CD4-positive, CD25-positive, alpha-beta regulatory T cell (primary cell): ENCODE results near the gene ARF1. TPM values are rescaled to one million over a fixed set of nuclear protein-coding genes. Genes with fewer than 3 reads are reported as not detected.
A peak's percentile ranks its signal among the peaks of the same experiment; 100 is the strongest.

Experiments used
- ATAC-seq, 2 donors: fragments of 150-1000 bp; cut with Tn5 transposase; one replicate each; pipeline ENCODE4 v1.10.0; 2021; ENCODE audit warnings: low read depth in 2 of 2, moderate number of reproducible peaks in 2 of 2, moderate library complexity in 1 of 2
- DNase-seq, 3 donors: peaks; one replicate each; pipeline versions ENCODE4 v3.0.0 to v3.0.0-alpha.2; 2012 to 2022; ENCODE audit warnings: mixed read lengths in 1 of 3
- H3K27ac ChIP-seq: one replicate; pipeline ENCODE4 v1.7.0; 2013; ENCODE audit warnings: mild to moderate bottlenecking, low read length; ENCODE audit not compliant: insufficient read depth, poor library complexity, severe bottlenecking
- H3K27me3 ChIP-seq: one replicate; pipeline ENCODE4 v1.7.0; 2013; ENCODE audit warnings: low read length; ENCODE audit not compliant: control insufficient read depth, insufficient read depth
- H3K36me3 ChIP-seq: one replicate; pipeline ENCODE4 v1.7.0; 2013; ENCODE audit warnings: mild to moderate bottlenecking, low read length, moderate library complexity; ENCODE audit not compliant: control insufficient read depth, insufficient read depth
- H3K4me1 ChIP-seq: 2 replicates; pipeline ENCODE4 v1.7.0; 2013; ENCODE audit warnings: mild to moderate bottlenecking, low read length; ENCODE audit not compliant: insufficient read depth, control insufficient read depth, poor library complexity, severe bottlenecking
- H3K4me3 ChIP-seq: one replicate; pipeline ENCODE4 v1.7.0; 2013; ENCODE audit warnings: low read depth, mild to moderate bottlenecking, low read length, moderate library complexity
- H3K9me3 ChIP-seq, 2 experiments: 1 replicate in 1 of 2; 2 replicates in 1 of 2; pipeline ENCODE4 v1.7.0; 2013; ENCODE audit warnings: low read length in 2 of 2, mild to moderate bottlenecking in 1 of 2, moderate library complexity in 1 of 2; ENCODE audit not compliant: control insufficient read depth in 2 of 2
- H3K27ac Mint-ChIP-seq, 3 donors: one replicate each; pipeline ENCODE4 v1.8.0; 2020 to 2022; ENCODE audit warnings: mild to moderate bottlenecking in 3 of 3, mixed read lengths in 3 of 3, moderate library complexity in 2 of 3
- H3K27me3 Mint-ChIP-seq: one replicate; pipeline ENCODE4 v1.8.0; 2022; ENCODE audit warnings: mild to moderate bottlenecking, mixed read lengths
- H3K36me3 Mint-ChIP-seq: one replicate; pipeline ENCODE4 v1.8.0; 2020; ENCODE audit warnings: mixed read lengths
- H3K4me1 Mint-ChIP-seq, 4 donors: one replicate each; pipeline ENCODE4 v1.8.0; 2020 to 2022; ENCODE audit warnings: mixed read lengths in 4 of 4, mild to moderate bottlenecking in 1 of 4
- H3K4me3 Mint-ChIP-seq, 4 donors: one replicate each; pipeline ENCODE4 v1.8.0; 2020 to 2022; ENCODE audit warnings: mild to moderate bottlenecking in 4 of 4, mixed read lengths in 4 of 4, moderate library complexity in 3 of 4
- H3K9me3 Mint-ChIP-seq, 7 donors: one replicate each; pipeline ENCODE4 v1.8.0; 2020 to 2022; ENCODE audit warnings: mixed read lengths in 7 of 7, mild to moderate bottlenecking in 3 of 7, moderate library complexity in 2 of 7
- polyA plus RNA-seq, 4 donors: library from polyadenylated mRNA; unstranded; fragments of 300-500 nt; fragmentation: Illumina TruSeq; gene quantifications; one replicate each; pipeline ENCODE4 v1.2.3, GENCODE V29; 2021
- total RNA-seq: library from RNA; stranded (reverse); gene quantifications from one replicate; pipeline ENCODE4 v1.2.3, GENCODE V29; 2022

ARF1 gene
- total and polyA plus RNA-seq, 5 donors from 2014 or later, result 335 to 517 (median 476) TPM

- H3K36me3 ChIP-seq, result no peaks in the 10 kb centered on the region
- Mint-ChIP-seq H3K27ac (peak overlapping the region; percentile 98 to 100 (median 99)), H3K9me3 (no peaks in the 10 kb centered on the region), H3K4me3 (peak overlapping the region; percentile 91 to 96 (median 94)), H3K4me1 (peaks cover 0 to 43% (median 20%) of the 10 kb centered on the region in 4 donors), H3K36me3 (no peaks in the 10 kb centered on the region), H3K27me3 (peaks cover 47% of the 10 kb centered on the region)
- H3K27me3 ChIP-seq, result peaks cover 2% of the 10 kb centered on the region
- DNase-seq, result no peak
- peak overlapping the region; percentile 71 for H3K4me3 ChIP-seq
- H3K4me1 ChIP-seq, result peaks cover 41% of the 10 kb centered on the region
- peak overlapping the region; percentile 98 for H3K27ac ChIP-seq
- ATAC-seq, result no peak
- H3K9me3 ChIP-seq, result no peaks in the 10 kb centered on the region
Observed at GRCh38 chr1:228139406-228139930, 57.0 kb downstream of the ARF1 start.

DNA sequence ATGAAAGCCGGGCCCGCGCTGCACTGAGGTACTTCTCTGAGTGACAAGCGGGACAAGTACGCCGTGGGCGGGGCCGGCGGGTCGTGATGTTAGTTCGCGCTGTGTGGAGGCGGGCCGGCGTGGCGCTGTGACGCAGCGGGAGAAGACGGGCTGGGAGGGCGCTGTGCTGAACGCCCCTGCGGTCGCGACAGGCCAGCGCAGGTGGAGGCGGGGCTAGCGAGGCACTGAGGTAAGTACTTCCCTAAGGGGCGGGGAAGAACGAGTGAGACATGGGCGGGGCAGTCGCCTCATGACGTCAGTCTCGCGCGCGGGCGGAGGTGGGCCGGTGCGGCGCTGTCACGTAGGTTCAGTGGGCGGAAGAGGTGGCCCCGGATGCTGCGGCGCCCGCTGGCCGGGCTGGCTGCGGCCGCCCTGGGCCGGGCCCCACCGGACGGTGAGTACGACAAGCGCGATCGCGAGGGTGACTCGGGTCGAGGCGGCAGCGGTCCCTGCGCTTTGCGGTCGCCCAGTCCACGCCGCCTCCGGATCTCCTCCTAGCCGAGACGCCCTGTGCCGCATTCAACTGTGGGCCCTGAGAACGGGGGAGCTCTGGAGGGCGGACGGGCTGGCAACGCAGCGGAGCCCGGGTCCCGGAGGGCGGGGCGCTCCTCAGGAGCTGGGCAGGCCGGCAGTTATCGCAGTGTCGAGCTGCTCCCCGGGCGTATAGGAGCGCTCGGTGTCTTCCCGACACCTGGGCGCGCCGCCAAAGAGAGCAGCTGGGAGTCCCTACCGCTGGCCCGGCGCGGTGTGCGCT is 57.6 kb downstream of the ARF1 start, which contains the start of gene GUK1:
Gene GUK1, plus strand, starts transcription at position 349 of the 793 bp plus-strand sequence. Its CDS starts 24 bp downstream, at position 373.
- Mint-ChIP-seq H3K27ac (peak within 1 kb of the TSS; percentile 98 to 100 (median 99)), H3K4me3 (peak within 1 kb of the TSS; percentile 91 to 96 (median 94)), H3K36me3 (no peaks in the 10 kb centered on the region), H3K27me3 (peaks cover 41% of the 10 kb centered on the region), H3K9me3 (no peaks in the 10 kb centered on the region), H3K4me1 (peaks cover 0 to 46% (median 20%) of the 10 kb centered on the region in 4 donors)
- H3K4me1 ChIP-seq, result peaks cover 45% of the 10 kb centered on the region
- DNase-seq (peak; percentile 100), ATAC-seq (peak; percentile 90 to 91)
- peak within 1 kb of the TSS; percentile 98 for H3K27ac ChIP-seq
- peaks cover 2% of the 10 kb centered on the region for H3K27me3 ChIP-seq
- H3K4me3 ChIP-seq, result peak within 1 kb of the TSS; percentile 77
- H3K36me3 ChIP-seq, result no peaks in the 10 kb centered on the region
- no peaks in the 10 kb centered on the region for H3K9me3 ChIP-seq

DNA sequence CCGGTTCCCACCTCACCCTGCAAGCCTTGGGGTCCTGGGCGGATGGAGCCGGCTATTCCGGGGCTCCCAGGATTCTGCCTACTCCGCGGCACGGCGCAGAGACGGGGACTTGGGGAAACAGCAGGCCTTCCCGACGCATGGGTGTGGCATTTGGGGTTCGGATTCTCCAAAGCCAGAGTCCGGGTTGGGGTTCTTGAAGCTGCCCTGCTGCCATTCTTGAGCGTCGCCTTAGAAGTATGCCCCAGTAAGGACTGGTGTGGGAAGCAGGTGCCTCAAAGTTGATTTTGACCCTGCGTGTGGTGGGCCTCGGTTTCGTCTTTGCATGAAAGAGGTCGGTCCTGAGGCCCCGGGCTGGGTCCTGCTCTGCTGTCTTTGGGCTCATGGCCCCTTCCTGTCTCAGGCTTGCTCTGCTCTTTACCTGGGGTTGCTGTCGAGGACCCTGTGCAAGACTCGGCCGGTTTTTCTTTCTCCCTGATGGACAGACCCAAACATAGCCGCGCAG is 58.3 kb downstream of the ARF1 start:
- no peak for DNase-seq

GRCh38 chr1:228141226-228142044 is 58.9 kb downstream of the ARF1 start:
- peak overlapping the region; percentile 95 to 100 (median 99) for H3K27ac Mint-ChIP-seq

More for the DNA sequence above, 58.3 kb downstream of the ARF1 start:
- Histone ChIP-seq H3K4me3 (peak overlapping the region; percentile 77), H3K4me1 (peaks cover 45% of the 10 kb centered on the region), H3K27ac (peak overlapping the region; percentile 98), H3K27me3 (peaks cover 2% of the 10 kb centered on the region), H3K9me3 (no peaks in the 10 kb centered on the region), H3K36me3 (peaks cover 5% of the 10 kb centered on the region)
- no peaks in the 10 kb centered on the region for H3K9me3 Mint-ChIP-seq
- H3K27me3 Mint-ChIP-seq, result peaks cover 36% of the 10 kb centered on the region
- peaks cover 0 to 48% (median 20%) of the 10 kb centered on the region in 4 donors for H3K4me1 Mint-ChIP-seq
- ATAC-seq, result no peak
- H3K36me3 Mint-ChIP-seq, result no peaks in the 10 kb centered on the region
- peak overlapping the region; percentile 91 to 96 (median 94) for H3K4me3 Mint-ChIP-seq
- H3K27ac Mint-ChIP-seq, result peak overlapping the region; percentile 95 to 100 (median 99)

GRCh38 chr1:228142155-228142691 is 59.7 kb downstream of the ARF1 start:
- peak overlapping the region; percentile 19 for H3K27ac ChIP-seq
- peaks cover 15% of the 10 kb centered on the region for H3K36me3 ChIP-seq
- peaks cover 2% of the 10 kb centered on the region for H3K27me3 ChIP-seq
- H3K9me3 ChIP-seq, result no peaks in the 10 kb centered on the region
- H3K27ac Mint-ChIP-seq, result peak overlapping the region in 2 of 3 donors; percentile 99 to 100
- peaks cover 21% of the 10 kb centered on the region for H3K27me3 Mint-ChIP-seq
- H3K4me1 ChIP-seq, result peaks cover 45% of the 10 kb centered on the region
- peak overlapping the region in 3 of 4 donors; percentile 66 to 96 (median 92) for H3K4me3 Mint-ChIP-seq
- peaks cover 0 to 53% (median 20%) of the 10 kb centered on the region in 4 donors for H3K4me1 Mint-ChIP-seq
- no peaks in the 10 kb centered on the region for H3K36me3 Mint-ChIP-seq
- ATAC-seq (no peak), DNase-seq (peak in 1 of 3 donors; percentile 37)
- H3K4me3 ChIP-seq, result no peak overlapping the region
- H3K9me3 Mint-ChIP-seq, result no peaks in the 10 kb centered on the region

More at GRCh38 chr1:228141226-228142044, 58.9 kb downstream of the ARF1 start:
- Mint-ChIP-seq H3K36me3 (no peaks in the 10 kb centered on the region), H3K9me3 (no peaks in the 10 kb centered on the region), H3K4me1 (peaks cover 0 to 50% (median 20%) of the 10 kb centered on the region in 4 donors), H3K27me3 (peaks cover 29% of the 10 kb centered on the region), H3K4me3 (peak overlapping the region; percentile 91 to 96 (median 94))
- H3K4me1 ChIP-seq, result peaks cover 45% of the 10 kb centered on the region
- no peak for ATAC-seq
- peaks cover 2% of the 10 kb centered on the region for H3K27me3 ChIP-seq
- peak overlapping the region; percentile 98 for H3K27ac ChIP-seq
- peaks cover 9% of the 10 kb centered on the region for H3K36me3 ChIP-seq
- no peaks in the 10 kb centered on the region for H3K9me3 ChIP-seq
- peak in 1 of 3 donors; percentile 67 for DNase-seq
- peak overlapping the region; percentile 77 for H3K4me3 ChIP-seq

DNA sequence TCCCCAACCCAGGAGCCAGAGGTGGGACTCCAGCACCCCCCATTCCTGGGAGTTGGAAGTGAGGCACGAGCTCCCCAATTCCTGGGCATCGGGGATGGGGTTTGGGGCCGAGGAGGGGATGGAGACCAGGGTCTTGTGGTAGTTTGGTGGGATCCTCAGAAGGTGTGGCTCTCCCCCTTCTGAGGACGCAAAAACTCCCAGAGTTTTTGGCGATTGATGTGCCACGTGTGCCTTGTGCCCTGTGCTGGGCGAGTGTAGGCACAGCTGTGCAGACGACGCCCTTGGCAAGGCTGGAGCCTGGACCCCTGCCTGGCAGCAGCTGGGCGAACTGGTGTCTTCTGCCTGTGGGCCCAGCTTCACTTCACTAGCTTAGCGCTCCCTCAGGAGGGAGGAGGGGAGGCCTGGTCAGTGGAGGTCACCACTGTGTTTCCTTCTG is 60.2 kb downstream of the ARF1 start:
- Histone ChIP-seq H3K9me3 (no peaks in the 10 kb centered on the region), H3K4me1 (peaks cover 45% of the 10 kb centered on the region), H3K4me3 (no peak overlapping the region), H3K27ac (no peak overlapping the region), H3K27me3 (peaks cover 1% of the 10 kb centered on the region), H3K36me3 (peaks cover 20% of the 10 kb centered on the region)
- H3K4me3 Mint-ChIP-seq, result peak overlapping the region; percentile 66 to 96 (median 92)
- H3K36me3 Mint-ChIP-seq, result no peaks in the 10 kb centered on the region
- H3K27ac Mint-ChIP-seq, result peak overlapping the region in 2 of 3 donors; percentile 99 to 100
- H3K27me3 Mint-ChIP-seq, result peaks cover 16% of the 10 kb centered on the region
- DNase-seq (no peak), ATAC-seq (no peak)
- no peaks in the 10 kb centered on the region for H3K9me3 Mint-ChIP-seq
- H3K4me1 Mint-ChIP-seq, result peaks cover 0 to 53% (median 20%) of the 10 kb centered on the region in 4 donors
